HG02973 (cell line): ENCODE results near the gene FMO2.

ENCODE experiments used
- ATAC-seq: cut with Tn5 transposase; IDR thresholded peaks from one replicate; pipeline ENCODE4 v1.9.1; 2021; ENCODE audit warnings: moderate library complexity; ENCODE audit not compliant: unreplicated experiment

FMO2 gene, protein sequence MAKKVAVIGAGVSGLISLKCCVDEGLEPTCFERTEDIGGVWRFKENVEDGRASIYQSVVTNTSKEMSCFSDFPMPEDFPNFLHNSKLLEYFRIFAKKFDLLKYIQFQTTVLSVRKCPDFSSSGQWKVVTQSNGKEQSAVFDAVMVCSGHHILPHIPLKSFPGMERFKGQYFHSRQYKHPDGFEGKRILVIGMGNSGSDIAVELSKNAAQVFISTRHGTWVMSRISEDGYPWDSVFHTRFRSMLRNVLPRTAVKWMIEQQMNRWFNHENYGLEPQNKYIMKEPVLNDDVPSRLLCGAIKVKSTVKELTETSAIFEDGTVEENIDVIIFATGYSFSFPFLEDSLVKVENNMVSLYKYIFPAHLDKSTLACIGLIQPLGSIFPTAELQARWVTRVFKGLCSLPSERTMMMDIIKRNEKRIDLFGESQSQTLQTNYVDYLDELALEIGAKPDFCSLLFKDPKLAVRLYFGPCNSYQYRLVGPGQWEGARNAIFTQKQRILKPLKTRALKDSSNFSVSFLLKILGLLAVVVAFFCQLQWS

DNA sequence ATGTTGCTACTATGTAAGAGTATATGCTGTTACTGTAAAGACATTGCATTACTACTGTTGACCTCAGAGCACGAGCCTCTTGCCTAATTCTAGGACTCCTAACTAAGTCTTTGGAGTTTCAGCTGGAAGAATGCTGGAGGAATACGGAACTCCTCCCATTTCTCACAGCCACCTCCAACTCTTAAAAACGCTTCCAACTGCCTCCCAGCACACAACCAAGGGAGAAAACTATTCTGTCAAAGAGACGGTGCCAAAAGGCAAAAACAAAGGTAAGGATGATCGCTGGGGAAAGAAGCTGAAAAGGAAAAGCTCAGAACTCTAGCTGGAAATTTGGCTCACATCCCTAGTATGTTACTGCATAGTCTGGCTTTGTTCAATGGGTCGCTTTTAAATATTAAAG is at the start of gene FMO2:
FMO2 (plus strand) TSS at position 210 of the 400 bp plus-strand sequence. CDS start 414 bp downstream, outside the sequence.
- no peak for ATAC-seq

DNA sequence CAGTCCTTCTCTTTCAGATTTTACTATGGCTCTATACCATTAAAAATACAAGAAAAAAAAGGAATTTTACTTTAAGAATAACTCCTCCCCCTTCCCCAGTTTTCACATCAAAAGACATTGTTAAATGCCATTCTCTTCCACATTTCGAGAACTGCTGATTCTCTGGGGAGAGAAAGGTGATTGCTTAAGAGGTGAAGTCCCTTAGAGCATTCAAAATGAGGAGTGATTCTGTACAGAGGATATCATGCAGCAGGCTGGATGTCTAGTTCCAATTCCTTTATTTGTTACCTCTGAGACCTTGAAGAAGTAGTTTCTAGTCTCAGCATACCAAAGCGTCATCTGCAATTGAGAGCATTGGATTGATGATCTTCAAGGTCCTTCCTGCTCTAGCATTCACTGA is 47.5 kb upstream of the FMO2 start:
- no peak for ATAC-seq

- no peak for ATAC-seq
Measured at GRCh38 chr1:171138980-171139379, 46.1 kb upstream of the FMO2 start.

DNA sequence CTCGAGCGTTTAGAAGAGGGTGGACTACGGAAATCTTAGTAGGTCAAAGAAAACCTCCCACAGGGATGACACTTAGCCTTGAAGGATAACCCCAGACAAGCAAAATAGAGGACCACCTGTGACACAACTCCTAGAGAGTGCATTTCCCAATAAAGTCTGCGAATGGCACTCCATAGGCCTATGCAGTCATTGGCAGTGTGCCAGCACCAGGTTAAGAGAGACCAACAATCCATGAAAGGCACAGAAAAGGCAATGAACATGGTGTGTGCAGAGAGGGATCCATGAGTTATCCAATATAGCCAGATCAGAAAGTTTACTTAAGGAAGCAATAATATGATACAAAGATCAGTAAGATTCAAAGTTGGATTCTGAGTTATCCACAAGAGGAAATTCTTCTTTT is 45.2 kb upstream of the FMO2 start:
- ATAC-seq: no peak

GRCh38 chr1:171140401-171140800 is 44.7 kb upstream of the FMO2 start:
- no peak for ATAC-seq

DNA sequence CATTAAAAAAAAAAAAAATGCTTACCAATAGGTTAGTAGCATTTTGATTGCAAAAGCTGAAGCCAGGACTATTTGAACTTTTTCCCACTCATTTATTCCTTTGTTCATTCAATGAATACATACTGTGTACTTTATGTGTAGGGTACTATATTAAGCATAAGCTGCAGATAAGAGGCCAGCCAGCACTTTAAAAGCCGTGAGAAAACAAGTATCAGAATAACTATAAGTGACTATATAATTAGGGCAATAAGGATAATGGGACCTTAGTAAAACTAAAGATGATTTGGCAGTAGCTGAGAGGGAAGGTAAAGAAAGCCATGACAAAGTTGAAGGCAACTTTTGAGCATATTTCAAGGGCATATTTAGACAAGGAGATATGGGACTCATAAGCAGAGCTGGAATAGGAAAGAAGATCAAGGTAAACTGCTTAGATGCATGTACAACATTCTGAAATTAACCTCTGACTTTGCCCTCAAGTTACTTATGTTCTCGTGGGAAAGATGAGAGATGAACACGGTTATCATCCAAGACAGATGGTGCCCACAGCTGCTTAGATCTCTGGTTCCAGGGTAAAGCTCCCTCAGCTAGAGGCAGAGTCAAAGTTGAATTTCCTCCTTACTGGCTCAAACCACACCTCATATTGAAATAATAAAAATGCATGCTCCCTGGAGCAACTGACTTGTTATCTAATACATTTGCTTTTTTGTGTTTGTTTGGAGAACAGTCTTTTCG is 44.0 kb upstream of the FMO2 start:
- ATAC-seq: no peak

DNA sequence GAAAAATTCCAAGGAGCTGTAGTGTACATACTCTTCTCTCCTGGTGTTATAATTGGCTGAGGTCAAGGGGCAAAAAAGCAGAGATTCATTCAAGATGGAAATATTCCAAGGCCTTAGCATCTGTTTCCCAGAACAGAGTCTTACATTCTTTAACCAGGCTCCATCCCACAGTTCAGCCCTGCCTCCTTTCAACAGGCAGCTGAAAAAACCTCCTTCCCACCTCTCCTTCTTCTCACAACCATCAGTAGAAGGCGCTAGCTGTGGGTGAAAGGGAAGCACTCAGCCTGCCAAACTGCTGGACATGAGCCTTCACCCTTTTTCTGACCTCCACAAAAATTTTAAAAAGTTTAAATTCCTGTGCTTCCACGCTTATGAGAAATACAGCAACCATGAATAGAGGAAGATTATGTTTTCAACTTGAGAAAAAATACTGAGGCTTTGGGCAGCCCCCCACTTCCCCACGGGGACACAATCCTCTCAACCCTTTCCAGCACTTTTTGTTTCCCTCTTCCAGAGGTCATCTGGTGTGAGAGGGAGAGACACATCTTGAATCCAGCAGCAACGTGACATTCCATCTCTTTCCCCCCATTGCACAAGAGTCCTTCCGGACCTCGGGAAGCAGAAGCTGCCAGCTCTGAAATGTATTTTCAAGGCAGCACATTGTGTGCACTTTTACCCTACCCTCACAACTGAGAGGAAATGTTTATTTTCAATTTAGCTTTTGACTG is 43.2 kb upstream of the FMO2 start:
- no peak for ATAC-seq

- ATAC-seq: no peak
Measured at GRCh38 chr1:171142416-171143385, 42.4 kb upstream of the FMO2 start.

GRCh38 chr1:171150156-171150555 is 34.9 kb upstream of the FMO2 start:
- no peak for ATAC-seq

DNA sequence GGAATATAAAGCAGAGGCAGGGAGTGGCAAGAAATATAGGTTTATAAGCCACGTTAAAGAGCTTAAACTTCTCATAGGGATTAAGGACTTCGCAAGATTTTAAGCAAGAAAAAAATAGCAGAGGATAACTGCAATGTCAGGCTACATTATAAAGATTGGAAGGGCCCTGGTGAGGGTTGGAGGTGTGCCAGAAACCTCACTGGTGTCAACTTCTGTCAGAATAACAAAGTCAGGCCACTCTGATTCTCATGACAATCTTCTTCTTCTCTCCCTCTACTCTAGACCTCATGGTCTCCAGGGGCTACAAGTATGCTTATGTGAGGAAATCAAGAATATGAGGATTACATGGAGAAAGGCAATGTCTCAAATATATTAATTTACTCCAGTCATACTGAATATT is 32.6 kb upstream of the FMO2 start:
- no peak for ATAC-seq

DNA sequence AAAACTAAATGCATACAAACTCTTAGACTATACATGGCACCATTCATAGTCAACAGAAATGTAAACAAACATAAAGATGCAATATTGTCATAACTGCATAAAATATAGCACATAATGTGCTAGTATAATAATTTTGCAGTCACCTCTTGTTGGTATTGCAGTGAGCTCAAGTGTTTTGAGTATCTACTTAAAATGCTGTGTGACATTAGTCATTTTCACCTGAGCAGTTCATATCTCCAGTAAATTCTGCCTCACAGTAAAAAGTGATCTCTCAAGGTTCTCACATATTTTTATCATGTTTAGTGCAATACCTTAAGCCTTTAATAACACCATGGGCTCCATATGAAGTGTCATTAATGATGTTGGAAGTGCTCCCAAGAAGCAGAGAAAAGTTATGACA is 29.6 kb upstream of the FMO2 start:
- no peak for ATAC-seq

- ATAC-seq: no peak
Measured at GRCh38 chr1:171158096-171158495, 27.0 kb upstream of the FMO2 start.

- no peak for ATAC-seq
Measured at GRCh38 chr1:171158551-171158950, 26.5 kb upstream of the FMO2 start.

GRCh38 chr1:171159148-171159547 is 26.0 kb upstream of the FMO2 start:
- no peak for ATAC-seq

DNA sequence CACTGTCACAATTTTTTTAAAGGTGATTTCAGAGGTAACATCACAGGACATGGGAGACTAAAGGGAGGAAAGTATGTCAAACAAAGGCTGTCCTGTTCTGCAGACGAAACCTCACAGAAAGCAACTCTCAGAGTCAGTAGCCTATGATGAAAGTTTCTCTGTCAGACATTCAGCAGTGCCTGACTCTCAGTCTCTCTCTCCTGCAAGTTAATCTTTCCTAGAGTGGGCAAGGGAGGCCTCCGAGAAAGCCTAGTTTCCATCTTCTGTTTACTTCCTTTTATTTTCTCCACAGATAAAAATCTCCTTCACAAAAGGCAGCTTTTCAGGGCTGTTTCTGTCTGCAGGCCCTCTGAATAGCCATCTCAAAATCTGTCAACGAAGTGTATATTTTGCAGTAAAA is 24.9 kb upstream of the FMO2 start:
- no peak for ATAC-seq

- ATAC-seq: no peak
Measured at GRCh38 chr1:171160639-171161354, 24.3 kb upstream of the FMO2 start.

DNA sequence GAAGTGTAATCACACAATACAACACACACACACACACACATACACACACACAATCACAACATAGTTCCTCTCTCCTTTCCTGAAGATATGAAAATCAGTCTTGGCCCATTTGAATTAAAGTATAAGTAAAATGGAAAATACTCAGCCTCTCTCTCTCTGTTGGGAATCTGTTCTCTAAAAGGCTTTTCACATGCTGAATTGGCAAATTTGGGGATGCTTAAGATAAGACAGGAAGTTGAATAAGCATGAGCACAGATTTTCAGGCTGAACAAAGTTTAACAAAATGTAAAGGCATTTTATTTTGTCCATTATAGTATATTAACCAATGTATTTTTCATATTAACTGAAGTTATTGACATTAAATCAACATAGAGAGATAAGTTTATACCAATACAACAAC is 23.7 kb upstream of the FMO2 start:
- no peak for ATAC-seq

DNA sequence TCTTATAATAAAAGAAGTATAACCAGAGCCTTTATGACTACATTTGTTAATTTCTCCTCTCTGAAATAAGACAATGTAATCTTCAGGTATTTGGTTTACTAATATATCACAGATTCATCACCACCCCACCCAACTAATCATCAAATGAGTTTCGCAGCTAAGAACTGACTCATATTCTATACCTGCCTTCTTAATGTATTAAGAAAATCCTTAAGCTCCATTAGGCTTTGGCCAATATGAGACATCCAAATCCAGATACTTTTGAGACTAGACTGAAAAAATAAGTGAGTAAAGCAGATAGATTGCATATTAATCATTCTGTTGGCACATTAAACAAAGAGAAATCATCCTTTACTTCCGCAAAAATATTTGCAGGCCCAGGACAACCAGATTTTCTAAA is 18.7 kb upstream of the FMO2 start:
- ATAC-seq: no peak

GRCh38 chr1:171167785-171168184 is 17.3 kb upstream of the FMO2 start:
- no peak for ATAC-seq

DNA sequence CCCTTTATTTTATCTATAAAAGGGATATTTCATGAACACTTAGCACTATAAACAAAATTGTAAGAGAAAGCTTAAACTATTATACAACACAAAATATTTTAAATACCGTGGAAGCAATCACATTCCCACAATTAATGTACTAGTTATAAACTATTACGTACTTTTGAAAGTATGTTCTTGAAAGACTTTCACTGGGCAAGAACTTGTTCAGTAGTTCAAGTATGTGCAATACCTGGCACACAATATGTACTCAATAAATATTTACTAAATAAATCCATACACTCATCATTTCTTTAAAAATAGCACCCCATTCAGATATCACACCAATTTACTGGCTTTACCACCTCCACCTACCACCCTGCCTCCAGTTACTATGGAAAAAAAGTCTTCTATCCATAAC is 12.6 kb upstream of the FMO2 start:
- no peak for ATAC-seq
